K562 (cell line): ENCODE results near the gene COL6A1. TPM values are rescaled to one million over a fixed set of nuclear protein-coding genes. Genes with fewer than 3 reads are reported as not detected.

Source experiments
- CBX1 ChIP-seq: sonication (generic); IDR thresholded peaks from 2 replicates; pipeline ENCODE4 v1.6.1; 2016; ENCODE audit warnings: antibody characterized with exemption, low read depth, mild to moderate bottlenecking
- CTBP1 ChIP-seq: fragments of 450-650 bp; IDR thresholded peaks from 2 replicates; pipeline ENCODE4 v1.6.1; 2016; ENCODE audit warnings: borderline replicate concordance
- FOS ChIP-seq: IDR thresholded peaks from 3 replicates; pipeline ENCODE4 v1.6.1; 2011; ENCODE audit not compliant: insufficient read length; ENCODE audit errors: extremely low read depth
- KLF13 ChIP-seq: fragments of 450-650 bp; IDR thresholded peaks from 2 replicates; pipeline ENCODE4 v1.6.1; 2016; ENCODE audit warnings: missing genetic modification characterization, low read depth, mild to moderate bottlenecking, missing compliant biosample characterization, moderate library complexity, borderline replicate concordance
- MCM2 ChIP-seq: fragments of 450-650 bp; IDR thresholded peaks from 2 replicates; pipeline ENCODE4 v1.6.1; 2017; ENCODE audit warnings: low read depth, mild to moderate bottlenecking
- POLR2H ChIP-seq: IDR thresholded peaks from 2 replicates; pipeline ENCODE4 v1.6.1; 2016; ENCODE audit warnings: missing genetic modification characterization, low read depth, mild to moderate bottlenecking, control low read depth, missing compliant biosample characterization, moderate library complexity
- RBBP5 ChIP-seq: fragments of 200-600 bp; sonication (generic); IDR thresholded peaks from 2 replicates; pipeline ENCODE4 v1.6.1; 2012; ENCODE audit warnings: borderline replicate concordance, mild to moderate bottlenecking, low read length, control low read depth, inconsistent platforms; ENCODE audit not compliant: insufficient read depth, poor library complexity, severe bottlenecking
- RBM34 ChIP-seq: fragments of 200-400 bp; formaldehyde crosslinking; IDR thresholded peaks from 2 replicates; pipeline ENCODE4 v1.6.1; 2018; ENCODE audit warnings: low read length, borderline replicate concordance; ENCODE audit not compliant: insufficient read depth
- polyA plus RNA-seq, 8 experiments: library from polyadenylated mRNA; depleted of rRNA in 4 of 8; stranded (reverse) in 5 of 8; unstranded in 3 of 8; fragments of >200 nt; fragmentation: Nextera tagmentation in 2 of 8; fragmentation: Illumina TruSeq in 1 of 8; extraction: Ambion mirVana in 2 of 8; extraction: Trizol in 1 of 8; gene quantifications; 2 replicates each; pipeline versions ENCODE4 v1.2.1 to v1.2.3, GENCODE V29; 2011 to 2014; ENCODE audit warnings: inconsistent platforms in 1 of 8, missing spikeins in 1 of 8
- total RNA-seq, 7 experiments: library from RNA; depleted of rRNA in 6 of 7; stranded (reverse); fragments of >200 nt in 6 of 7; fragmentation: Illumina TruSeq in 2 of 7; extraction: Trizol in 2 of 7; gene quantifications; 2 replicates each; pipeline versions ENCODE4 v1.2.1 to v1.2.3, GENCODE V29; 2011 to 2021; ENCODE audit warnings: low replicate concordance in 1 of 7
- TF ChIP-seq, protein P1 (sequence below): IDR thresholded peaks from 2 replicates; pipeline ENCODE4 v1.6.1; 2011; ENCODE audit warnings: borderline replicate concordance, low read depth, mild to moderate bottlenecking, moderate library complexity, low read length; ENCODE audit not compliant: insufficient read depth, poor library complexity, severe bottlenecking
- TF ChIP-seq, protein P2 (sequence below): fragments of 250-450 bp; sonication (Bioruptor Pico); IDR thresholded peaks from 2 replicates; pipeline ENCODE4 v1.5.0; 2022; ENCODE audit warnings: mild to moderate bottlenecking
- TF ChIP-seq, protein P3 (sequence below): sonication (generic); formaldehyde crosslinking; IDR thresholded peaks from 2 replicates; pipeline ENCODE4 v1.9.0; 2022; ENCODE audit warnings: mild to moderate bottlenecking, missing genetic modification reagents
- TF ChIP-seq, protein P4 (sequence below): conservative IDR thresholded peaks from 2 replicates; pipeline ENCODE4 v1.6.1; 2011; ENCODE audit warnings: low read depth, mild to moderate bottlenecking, low read length; ENCODE audit not compliant: control insufficient read depth
- TF ChIP-seq, protein P5 (sequence below), 3 experiments: IDR thresholded peaks in 2 of 3; conservative IDR thresholded peaks in 1 of 3; 2 replicates each; pipeline ENCODE4 v1.5.1; 2011 to 2012; ENCODE audit warnings: low read length in 3 of 3, mild to moderate bottlenecking in 3 of 3, control low read depth in 2 of 3, improper control_type of control experiment in 1 of 3, inconsistent platforms in 1 of 3, low read depth in 1 of 3, mixed read lengths in 1 of 3, moderate library complexity in 1 of 3; ENCODE audit not compliant: insufficient read depth in 2 of 3

Gene COL6A1
- total and polyA plus RNA-seq, 9 of the 15 experiments (the other 6 are each of a cell fraction or from before 2014, with no cell fraction given), result 0.07 to 1.3 (median 0.14) TPM; not detected in 3

DNA sequence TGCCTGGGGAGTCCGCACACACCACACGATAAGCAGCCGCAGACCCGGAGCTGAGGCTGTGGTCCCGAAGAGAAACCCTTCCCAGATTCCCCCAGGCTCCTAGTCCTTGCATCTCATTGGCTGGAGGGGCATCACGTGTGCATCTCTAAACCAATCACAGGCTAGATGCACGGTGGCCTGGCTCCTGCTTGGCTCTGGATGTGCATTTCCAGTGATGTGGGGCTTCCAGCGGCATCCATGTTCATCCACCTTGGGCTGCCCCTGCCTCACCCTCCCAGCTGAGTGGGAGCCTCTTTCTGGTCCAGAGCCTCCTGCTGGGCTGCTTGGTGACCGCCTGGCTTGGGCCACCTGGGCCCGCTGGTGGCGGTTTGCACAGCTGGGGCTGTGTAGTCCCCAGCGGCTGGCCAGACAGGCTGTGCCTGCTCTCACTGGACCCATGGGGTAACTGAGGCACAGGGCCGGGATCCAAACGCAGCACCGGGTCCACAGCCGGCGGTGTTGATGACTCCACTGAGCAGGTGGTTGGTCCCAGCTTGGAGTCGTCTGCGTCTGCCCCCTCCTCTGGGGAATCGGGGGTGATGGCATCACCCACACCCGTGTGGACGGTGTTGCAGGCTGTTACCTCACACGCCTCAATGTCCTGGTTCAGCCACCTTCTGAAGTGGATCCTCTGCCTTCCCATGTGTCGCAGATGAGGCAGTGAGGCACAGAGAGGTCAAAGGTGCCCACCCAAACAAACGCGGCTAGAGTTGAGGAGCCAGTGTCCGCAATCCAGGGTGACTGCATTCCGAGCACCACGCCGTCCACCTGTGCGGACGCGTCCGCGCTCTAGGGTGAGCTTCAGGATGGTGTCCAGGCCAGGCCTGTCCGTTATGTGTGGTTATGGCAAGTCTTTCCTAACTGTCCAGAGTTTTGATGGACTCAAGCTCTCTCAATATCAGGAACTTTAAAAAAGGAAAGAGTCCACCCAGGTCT is 41.3 kb downstream of the COL6A1 start (continued):
- TF ChIP-seq, protein P1, sequence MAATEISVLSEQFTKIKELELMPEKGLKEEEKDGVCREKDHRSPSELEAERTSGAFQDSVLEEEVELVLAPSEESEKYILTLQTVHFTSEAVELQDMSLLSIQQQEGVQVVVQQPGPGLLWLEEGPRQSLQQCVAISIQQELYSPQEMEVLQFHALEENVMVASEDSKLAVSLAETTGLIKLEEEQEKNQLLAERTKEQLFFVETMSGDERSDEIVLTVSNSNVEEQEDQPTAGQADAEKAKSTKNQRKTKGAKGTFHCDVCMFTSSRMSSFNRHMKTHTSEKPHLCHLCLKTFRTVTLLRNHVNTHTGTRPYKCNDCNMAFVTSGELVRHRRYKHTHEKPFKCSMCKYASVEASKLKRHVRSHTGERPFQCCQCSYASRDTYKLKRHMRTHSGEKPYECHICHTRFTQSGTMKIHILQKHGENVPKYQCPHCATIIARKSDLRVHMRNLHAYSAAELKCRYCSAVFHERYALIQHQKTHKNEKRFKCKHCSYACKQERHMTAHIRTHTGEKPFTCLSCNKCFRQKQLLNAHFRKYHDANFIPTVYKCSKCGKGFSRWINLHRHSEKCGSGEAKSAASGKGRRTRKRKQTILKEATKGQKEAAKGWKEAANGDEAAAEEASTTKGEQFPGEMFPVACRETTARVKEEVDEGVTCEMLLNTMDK, result peak; percentile 56
- peak; percentile 90 for TF ChIP-seq FOS
- peak; percentile 16; the same call in 1 of the 2 replicates for TF ChIP-seq CBX1
- TF ChIP-seq, protein P2, sequence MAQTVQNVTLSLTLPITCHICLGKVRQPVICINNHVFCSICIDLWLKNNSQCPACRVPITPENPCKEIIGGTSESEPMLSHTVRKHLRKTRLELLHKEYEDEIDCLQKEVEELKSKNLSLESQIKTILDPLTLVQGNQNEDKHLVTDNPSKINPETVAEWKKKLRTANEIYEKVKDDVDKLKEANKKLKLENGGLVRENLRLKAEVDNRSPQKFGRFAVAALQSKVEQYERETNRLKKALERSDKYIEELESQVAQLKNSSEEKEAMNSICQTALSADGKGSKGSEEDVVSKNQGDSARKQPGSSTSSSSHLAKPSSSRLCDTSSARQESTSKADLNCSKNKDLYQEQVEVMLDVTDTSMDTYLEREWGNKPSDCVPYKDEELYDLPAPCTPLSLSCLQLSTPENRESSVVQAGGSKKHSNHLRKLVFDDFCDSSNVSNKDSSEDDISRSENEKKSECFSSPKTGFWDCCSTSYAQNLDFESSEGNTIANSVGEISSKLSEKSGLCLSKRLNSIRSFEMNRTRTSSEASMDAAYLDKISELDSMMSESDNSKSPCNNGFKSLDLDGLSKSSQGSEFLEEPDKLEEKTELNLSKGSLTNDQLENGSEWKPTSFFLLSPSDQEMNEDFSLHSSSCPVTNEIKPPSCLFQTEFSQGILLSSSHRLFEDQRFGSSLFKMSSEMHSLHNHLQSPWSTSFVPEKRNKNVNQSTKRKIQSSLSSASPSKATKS, result no peak
- peak; percentile 50; the same call in 1 of the 2 replicates for TF ChIP-seq CTBP1
- 0 out of 2 replicates have a peak, but pooled peaks have one; percentile 45 for TF ChIP-seq POLR2H (tag)
- TF ChIP-seq RBBP5, result peak; percentile 16
- TF ChIP-seq, protein P3, sequence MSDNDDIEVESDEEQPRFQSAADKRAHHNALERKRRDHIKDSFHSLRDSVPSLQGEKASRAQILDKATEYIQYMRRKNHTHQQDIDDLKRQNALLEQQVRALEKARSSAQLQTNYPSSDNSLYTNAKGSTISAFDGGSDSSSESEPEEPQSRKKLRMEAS (CRISPR knock-in tag), result peak; percentile 55; the same call in 1 of the 2 replicates
- TF ChIP-seq, protein P4, sequence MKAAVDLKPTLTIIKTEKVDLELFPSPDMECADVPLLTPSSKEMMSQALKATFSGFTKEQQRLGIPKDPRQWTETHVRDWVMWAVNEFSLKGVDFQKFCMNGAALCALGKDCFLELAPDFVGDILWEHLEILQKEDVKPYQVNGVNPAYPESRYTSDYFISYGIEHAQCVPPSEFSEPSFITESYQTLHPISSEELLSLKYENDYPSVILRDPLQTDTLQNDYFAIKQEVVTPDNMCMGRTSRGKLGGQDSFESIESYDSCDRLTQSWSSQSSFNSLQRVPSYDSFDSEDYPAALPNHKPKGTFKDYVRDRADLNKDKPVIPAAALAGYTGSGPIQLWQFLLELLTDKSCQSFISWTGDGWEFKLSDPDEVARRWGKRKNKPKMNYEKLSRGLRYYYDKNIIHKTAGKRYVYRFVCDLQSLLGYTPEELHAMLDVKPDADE, result no peak
- no peak for TF ChIP-seq KLF13 (tag)
- TF ChIP-seq, protein P5, sequence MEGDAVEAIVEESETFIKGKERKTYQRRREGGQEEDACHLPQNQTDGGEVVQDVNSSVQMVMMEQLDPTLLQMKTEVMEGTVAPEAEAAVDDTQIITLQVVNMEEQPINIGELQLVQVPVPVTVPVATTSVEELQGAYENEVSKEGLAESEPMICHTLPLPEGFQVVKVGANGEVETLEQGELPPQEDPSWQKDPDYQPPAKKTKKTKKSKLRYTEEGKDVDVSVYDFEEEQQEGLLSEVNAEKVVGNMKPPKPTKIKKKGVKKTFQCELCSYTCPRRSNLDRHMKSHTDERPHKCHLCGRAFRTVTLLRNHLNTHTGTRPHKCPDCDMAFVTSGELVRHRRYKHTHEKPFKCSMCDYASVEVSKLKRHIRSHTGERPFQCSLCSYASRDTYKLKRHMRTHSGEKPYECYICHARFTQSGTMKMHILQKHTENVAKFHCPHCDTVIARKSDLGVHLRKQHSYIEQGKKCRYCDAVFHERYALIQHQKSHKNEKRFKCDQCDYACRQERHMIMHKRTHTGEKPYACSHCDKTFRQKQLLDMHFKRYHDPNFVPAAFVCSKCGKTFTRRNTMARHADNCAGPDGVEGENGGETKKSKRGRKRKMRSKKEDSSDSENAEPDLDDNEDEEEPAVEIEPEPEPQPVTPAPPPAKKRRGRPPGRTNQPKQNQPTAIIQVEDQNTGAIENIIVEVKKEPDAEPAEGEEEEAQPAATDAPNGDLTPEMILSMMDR (IDR thresholded peaks at IDR 0.05 in 2 of 3, conservative IDR thresholded peaks at IDR 0.05 in 1 of 3; ENCODE audit: insufficient read depth in 2 of 3, low read depth in 1 of 3, low read length in 3 of 3), result 0 out of 6 replicates have a peak, but pooled peaks of 2 of the 3 experiments have one; percentile 7 to 14
- TF ChIP-seq MCM2, result no peak
- TF ChIP-seq RBM34, result no peak
